SK-N-SH treated with all-trans-retinoic acid at 6 μM for 48 hours (cell line): ENCODE measurements around the gene CABLES1.

Experiments
- ATAC-seq: fragments of 200-7000 bp; cut with Tn5 transposase; 3 replicates; pipeline ENCODE4 v1.9.1; 2020; ENCODE audit warnings: mild to moderate bottlenecking, moderate library complexity
- ARNTL ChIP-seq: fragments of 450-650 bp; formaldehyde crosslinking; IDR thresholded peaks from 2 replicates; pipeline ENCODE4 v1.5.0; 2020; ENCODE audit warnings: low read depth, mild to moderate bottlenecking, moderate library complexity, borderline replicate concordance
- BACH2 ChIP-seq: fragments of 250-450 bp; sonication (Bioruptor Pico); IDR thresholded peaks from 2 replicates; pipeline ENCODE4 v1.9.0; 2021; ENCODE audit warnings: mild to moderate bottlenecking, borderline replicate concordance
- ESRRG ChIP-seq: fragments of 250-450 bp; sonication (Bioruptor Pico); IDR thresholded peaks from 2 replicates; pipeline ENCODE4 v1.6.1; 2021; ENCODE audit warnings: mild to moderate bottlenecking
- GLIS3 ChIP-seq: fragments of 250-450 bp; sonication (Bioruptor Pico); IDR thresholded peaks from 2 replicates; pipeline ENCODE4 v1.5.0; 2020; ENCODE audit warnings: mild to moderate bottlenecking, moderate library complexity
- ISL1 ChIP-seq: fragments of 250-450 bp; sonication (Bioruptor Pico); IDR thresholded peaks from 2 replicates; pipeline ENCODE4 v2.1.2; 2022; ENCODE audit warnings: mild to moderate bottlenecking, moderate library complexity
- OSR1 ChIP-seq: fragments of 250-450 bp; sonication (Bioruptor Pico); IDR thresholded peaks from 2 replicates; pipeline ENCODE4 v1.8.0; 2022; ENCODE audit warnings: moderate library complexity, mild to moderate bottlenecking, inconsistent platforms
- PPARA ChIP-seq: fragments of 250-450 bp; sonication (Bioruptor Pico); IDR thresholded peaks from 2 replicates; pipeline ENCODE4 v1.5.0; 2020; ENCODE audit warnings: mild to moderate bottlenecking, borderline replicate concordance
- RARB ChIP-seq: fragments of 250-450 bp; sonication (Bioruptor Pico); IDR thresholded peaks from 2 replicates; pipeline ENCODE4 v1.8.0; 2021; ENCODE audit warnings: mild to moderate bottlenecking, moderate library complexity
- SNAI2 ChIP-seq: fragments of 250-450 bp; sonication (Bioruptor Pico); IDR thresholded peaks from 2 replicates; pipeline ENCODE4 v1.5.0; 2020; ENCODE audit warnings: mild to moderate bottlenecking, moderate library complexity
- TCF4 ChIP-seq: fragments of 250-450 bp; sonication (Bioruptor Pico); IDR thresholded peaks from 2 replicates; pipeline ENCODE4 v1.8.0; 2021; ENCODE audit warnings: mild to moderate bottlenecking, moderate library complexity, borderline replicate concordance
- TOX ChIP-seq: fragments of 250-450 bp; sonication (Bioruptor Pico); IDR thresholded peaks from 2 replicates; pipeline ENCODE4 v1.8.0; 2021; ENCODE audit warnings: mild to moderate bottlenecking, moderate library complexity, borderline replicate concordance
- ZC3H10 ChIP-seq: fragments of 250-450 bp; sonication (Bioruptor Pico); IDR thresholded peaks from 2 replicates; pipeline ENCODE4 v1.5.1; 2021; ENCODE audit warnings: mild to moderate bottlenecking, moderate library complexity
- ZFP3 ChIP-seq: fragments of 250-450 bp; sonication (Bioruptor Pico); IDR thresholded peaks from 2 replicates; pipeline ENCODE4 v1.5.0; 2020; ENCODE audit warnings: mild to moderate bottlenecking, moderate library complexity
- ZFP30 ChIP-seq: fragments of 450-650 bp; formaldehyde crosslinking; IDR thresholded peaks from 2 replicates; pipeline ENCODE4 v1.5.0; 2022; ENCODE audit warnings: mild to moderate bottlenecking, moderate library complexity
- ZNF565 ChIP-seq: fragments of 450-650 bp; formaldehyde crosslinking; conservative IDR thresholded peaks from 2 replicates; pipeline ENCODE4 v1.5.0; 2020; ENCODE audit warnings: low read depth, mild to moderate bottlenecking, moderate library complexity
- ZNF70 ChIP-seq: fragments of 450-650 bp; formaldehyde crosslinking; IDR thresholded peaks from 2 replicates; pipeline ENCODE4 v1.5.0; 2020; ENCODE audit warnings: mild to moderate bottlenecking, moderate library complexity
- ZNF8 ChIP-seq: fragments of 450-650 bp; formaldehyde crosslinking; IDR thresholded peaks from 2 replicates; pipeline ENCODE4 v1.5.0; 2020; ENCODE audit warnings: mild to moderate bottlenecking, moderate library complexity
- TF ChIP-seq, protein P1 (sequence below): fragments of 250-450 bp; sonication (Bioruptor Pico); IDR thresholded peaks from 2 replicates; pipeline ENCODE4 v1.5.1; 2021; ENCODE audit warnings: mild to moderate bottlenecking, moderate library complexity
- TF ChIP-seq, protein P2 (sequence below): fragments of 250-450 bp; sonication (Bioruptor Pico); IDR thresholded peaks from 2 replicates; pipeline ENCODE4 v1.5.0; 2020; ENCODE audit warnings: mild to moderate bottlenecking, moderate library complexity
- TF ChIP-seq, protein P3 (sequence below): fragments of 250-450 bp; sonication (Bioruptor Pico); IDR thresholded peaks from 2 replicates; pipeline ENCODE4 v1.8.0; 2021; ENCODE audit warnings: low read depth, mild to moderate bottlenecking, moderate library complexity, borderline replicate concordance
- TF ChIP-seq, protein P4 (sequence below): fragments of 250-450 bp; sonication (Bioruptor Pico); IDR thresholded peaks from 2 replicates; pipeline ENCODE4 v1.5.1; 2020; ENCODE audit warnings: low read depth, mild to moderate bottlenecking, moderate library complexity

Gene CABLES1

DNA sequence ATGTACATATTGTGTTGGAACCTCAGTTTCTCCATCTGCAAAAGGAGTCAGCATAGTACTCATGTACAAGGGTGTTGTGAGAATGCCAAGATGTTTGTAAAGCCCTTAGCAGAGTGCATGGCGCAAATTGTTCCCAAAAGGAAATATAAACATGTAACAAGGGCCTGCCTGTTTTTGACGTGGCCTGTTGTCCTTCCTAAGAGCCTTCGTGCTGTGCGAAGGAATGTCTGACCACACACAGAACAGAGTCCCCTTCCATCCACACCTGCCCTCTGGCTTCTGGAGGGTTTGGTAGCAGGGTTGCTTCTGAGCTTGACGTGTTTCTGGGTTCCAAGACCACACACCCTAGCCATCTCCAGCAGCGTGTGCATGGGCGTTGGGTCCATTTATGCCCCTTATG is 34.9 kb downstream of the CABLES1 start:
- ATAC-seq: no peak
- TF ChIP-seq ZNF8 (CRISPR knock-in tag): no peak
- TF ChIP-seq RARB: no peak
- no peak for TF ChIP-seq ZNF565 (CRISPR knock-in tag)
- no peak for TF ChIP-seq PPARA (CRISPR knock-in tag)
- no peak for TF ChIP-seq ESRRG
- TF ChIP-seq GLIS3 (CRISPR knock-in tag): no peak
- no peak for TF ChIP-seq ZFP3 (CRISPR knock-in tag)
- TF ChIP-seq ZFP30 (CRISPR knock-in tag): no peak
- no peak for TF ChIP-seq ZNF70
- TF ChIP-seq OSR1 (CRISPR knock-in tag): no peak
- TF ChIP-seq TOX (CRISPR knock-in tag): no peak
- TF ChIP-seq BACH2 (CRISPR knock-in tag): no peak
- no peak for TF ChIP-seq ZC3H10 (CRISPR knock-in tag)
- TF ChIP-seq, protein P1, sequence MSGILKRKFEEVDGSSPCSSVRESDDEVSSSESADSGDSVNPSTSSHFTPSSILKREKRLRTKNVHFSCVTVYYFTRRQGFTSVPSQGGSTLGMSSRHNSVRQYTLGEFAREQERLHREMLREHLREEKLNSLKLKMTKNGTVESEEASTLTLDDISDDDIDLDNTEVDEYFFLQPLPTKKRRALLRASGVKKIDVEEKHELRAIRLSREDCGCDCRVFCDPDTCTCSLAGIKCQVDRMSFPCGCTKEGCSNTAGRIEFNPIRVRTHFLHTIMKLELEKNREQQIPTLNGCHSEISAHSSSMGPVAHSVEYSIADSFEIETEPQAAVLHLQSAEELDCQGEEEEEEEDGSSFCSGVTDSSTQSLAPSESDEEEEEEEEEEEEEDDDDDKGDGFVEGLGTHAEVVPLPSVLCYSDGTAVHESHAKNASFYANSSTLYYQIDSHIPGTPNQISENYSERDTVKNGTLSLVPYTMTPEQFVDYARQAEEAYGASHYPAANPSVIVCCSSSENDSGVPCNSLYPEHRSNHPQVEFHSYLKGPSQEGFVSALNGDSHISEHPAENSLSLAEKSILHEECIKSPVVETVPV (CRISPR knock-in tag): no peak
- TF ChIP-seq, protein P2, sequence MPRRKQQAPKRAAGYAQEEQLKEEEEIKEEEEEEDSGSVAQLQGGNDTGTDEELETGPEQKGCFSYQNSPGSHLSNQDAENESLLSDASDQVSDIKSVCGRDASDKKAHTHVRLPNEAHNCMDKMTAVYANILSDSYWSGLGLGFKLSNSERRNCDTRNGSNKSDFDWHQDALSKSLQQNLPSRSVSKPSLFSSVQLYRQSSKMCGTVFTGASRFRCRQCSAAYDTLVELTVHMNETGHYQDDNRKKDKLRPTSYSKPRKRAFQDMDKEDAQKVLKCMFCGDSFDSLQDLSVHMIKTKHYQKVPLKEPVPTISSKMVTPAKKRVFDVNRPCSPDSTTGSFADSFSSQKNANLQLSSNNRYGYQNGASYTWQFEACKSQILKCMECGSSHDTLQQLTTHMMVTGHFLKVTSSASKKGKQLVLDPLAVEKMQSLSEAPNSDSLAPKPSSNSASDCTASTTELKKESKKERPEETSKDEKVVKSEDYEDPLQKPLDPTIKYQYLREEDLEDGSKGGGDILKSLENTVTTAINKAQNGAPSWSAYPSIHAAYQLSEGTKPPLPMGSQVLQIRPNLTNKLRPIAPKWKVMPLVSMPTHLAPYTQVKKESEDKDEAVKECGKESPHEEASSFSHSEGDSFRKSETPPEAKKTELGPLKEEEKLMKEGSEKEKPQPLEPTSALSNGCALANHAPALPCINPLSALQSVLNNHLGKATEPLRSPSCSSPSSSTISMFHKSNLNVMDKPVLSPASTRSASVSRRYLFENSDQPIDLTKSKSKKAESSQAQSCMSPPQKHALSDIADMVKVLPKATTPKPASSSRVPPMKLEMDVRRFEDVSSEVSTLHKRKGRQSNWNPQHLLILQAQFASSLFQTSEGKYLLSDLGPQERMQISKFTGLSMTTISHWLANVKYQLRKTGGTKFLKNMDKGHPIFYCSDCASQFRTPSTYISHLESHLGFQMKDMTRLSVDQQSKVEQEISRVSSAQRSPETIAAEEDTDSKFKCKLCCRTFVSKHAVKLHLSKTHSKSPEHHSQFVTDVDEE (CRISPR knock-in tag): no peak
- no peak for TF ChIP-seq ARNTL
- TF ChIP-seq TCF4: no peak
- no peak for TF ChIP-seq ISL1
- no peak for TF ChIP-seq SNAI2 (CRISPR knock-in tag)

DNA sequence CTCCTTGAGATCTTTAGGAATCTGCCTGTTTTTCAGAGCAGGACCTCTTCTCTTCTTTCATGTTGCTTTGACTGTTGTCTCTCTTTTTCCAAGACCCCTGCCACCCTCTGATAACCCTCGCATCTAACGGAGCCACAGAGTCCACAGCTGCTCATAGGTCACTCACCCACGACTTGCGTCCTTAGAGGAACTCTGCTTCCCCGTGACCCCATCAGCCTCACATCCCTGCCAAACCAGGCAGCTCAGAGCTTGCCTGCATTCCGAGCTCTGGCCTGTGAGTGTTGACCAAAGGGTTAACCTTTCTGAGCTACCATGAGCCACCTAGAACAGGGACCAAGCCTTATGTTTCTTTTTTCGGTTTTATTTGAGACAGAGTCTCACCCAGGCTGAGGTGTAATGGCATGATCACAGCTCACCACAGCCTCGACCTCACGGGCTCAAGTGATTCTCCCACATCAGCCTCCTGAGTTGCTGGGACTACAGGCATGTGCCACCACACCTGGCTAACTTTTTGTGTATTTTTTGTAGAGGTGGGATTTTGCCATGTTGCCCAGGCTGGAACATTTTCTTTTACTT is 36.4 kb downstream of the CABLES1 start:
- no peak for TF ChIP-seq ZNF70
- TF ChIP-seq, protein P2 (CRISPR knock-in tag): no peak
- no peak for TF ChIP-seq ZNF565 (CRISPR knock-in tag)
- no peak for TF ChIP-seq TCF4
- TF ChIP-seq ZFP3 (CRISPR knock-in tag): no peak
- TF ChIP-seq TOX (CRISPR knock-in tag): no peak
- TF ChIP-seq ARNTL: no peak
- TF ChIP-seq ISL1: no peak
- ATAC-seq: no peak

DNA sequence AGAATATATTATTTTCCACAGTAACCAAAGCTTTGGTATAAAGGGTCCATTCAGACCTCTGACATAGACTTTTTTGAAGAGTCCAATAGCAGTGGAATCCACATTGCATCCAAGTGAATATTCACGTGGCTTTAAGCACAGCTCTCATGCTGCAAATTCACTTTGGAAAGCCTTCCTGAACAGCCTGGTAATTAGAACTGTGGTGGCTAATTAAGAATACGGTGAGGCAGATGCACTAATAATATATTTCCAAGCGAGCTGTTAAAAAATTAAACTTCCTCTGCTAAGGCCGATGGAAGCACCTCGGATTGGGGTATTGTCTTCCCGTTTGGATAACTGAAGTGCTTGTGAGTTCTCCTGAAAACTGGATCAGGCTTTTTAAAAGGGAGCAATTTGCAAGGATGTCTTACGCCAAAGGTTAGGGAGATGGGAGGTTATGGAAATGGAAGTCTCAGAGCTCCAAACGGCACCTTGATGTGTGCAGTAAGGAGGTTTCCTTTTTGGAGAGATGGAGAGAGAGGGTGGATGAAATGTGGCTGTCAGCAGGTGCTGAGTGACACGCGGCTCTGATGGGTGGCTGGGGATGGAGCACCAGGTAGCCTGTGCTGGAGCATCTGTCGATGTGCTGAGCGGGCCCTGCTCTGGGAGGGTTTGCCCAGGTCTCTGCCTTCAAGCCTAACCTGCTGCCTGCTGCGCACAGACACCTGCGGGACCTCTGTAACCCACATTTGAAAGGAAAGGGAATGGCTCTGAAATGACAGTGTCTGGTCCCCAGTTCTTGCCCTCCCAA is 37.5 kb downstream of the CABLES1 start:
- no peak for TF ChIP-seq OSR1 (CRISPR knock-in tag)
- TF ChIP-seq, protein P3, sequence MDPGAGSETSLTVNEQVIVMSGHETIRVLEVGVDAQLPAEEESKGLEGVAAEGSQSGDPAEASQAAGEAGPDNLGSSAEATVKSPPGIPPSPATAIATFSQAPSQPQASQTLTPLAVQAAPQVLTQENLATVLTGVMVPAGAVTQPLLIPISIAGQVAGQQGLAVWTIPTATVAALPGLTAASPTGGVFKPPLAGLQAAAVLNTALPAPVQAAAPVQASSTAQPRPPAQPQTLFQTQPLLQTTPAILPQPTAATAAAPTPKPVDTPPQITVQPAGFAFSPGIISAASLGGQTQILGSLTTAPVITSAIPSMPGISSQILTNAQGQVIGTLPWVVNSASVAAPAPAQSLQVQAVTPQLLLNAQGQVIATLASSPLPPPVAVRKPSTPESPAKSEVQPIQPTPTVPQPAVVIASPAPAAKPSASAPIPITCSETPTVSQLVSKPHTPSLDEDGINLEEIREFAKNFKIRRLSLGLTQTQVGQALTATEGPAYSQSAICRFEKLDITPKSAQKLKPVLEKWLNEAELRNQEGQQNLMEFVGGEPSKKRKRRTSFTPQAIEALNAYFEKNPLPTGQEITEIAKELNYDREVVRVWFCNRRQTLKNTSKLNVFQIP (CRISPR knock-in tag): no peak
- TF ChIP-seq SNAI2 (CRISPR knock-in tag): no peak
- no peak for TF ChIP-seq ZNF70
- TF ChIP-seq, protein P4, sequence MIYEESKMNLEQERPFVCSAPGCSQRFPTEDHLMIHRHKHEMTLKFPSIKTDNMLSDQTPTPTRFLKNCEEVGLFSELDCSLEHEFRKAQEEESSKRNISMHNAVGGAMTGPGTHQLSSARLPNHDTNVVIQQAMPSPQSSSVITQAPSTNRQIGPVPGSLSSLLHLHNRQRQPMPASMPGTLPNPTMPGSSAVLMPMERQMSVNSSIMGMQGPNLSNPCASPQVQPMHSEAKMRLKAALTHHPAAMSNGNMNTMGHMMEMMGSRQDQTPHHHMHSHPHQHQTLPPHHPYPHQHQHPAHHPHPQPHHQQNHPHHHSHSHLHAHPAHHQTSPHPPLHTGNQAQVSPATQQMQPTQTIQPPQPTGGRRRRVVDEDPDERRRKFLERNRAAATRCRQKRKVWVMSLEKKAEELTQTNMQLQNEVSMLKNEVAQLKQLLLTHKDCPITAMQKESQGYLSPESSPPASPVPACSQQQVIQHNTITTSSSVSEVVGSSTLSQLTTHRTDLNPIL (CRISPR knock-in tag): no peak
- no peak for ATAC-seq
